ENCODE measurements around the gene PDYN.

PDYN gene

GRCh38 chr20:1946442-1946761 is 47.5 kb downstream of the PDYN start:
- ChIA-PET CTCF (no interaction called here), POLR2A (no interaction called here)
- DNase-seq (ENCODE audit: extremely low spot score), result no peak
- no peak for TF ChIP-seq FOXK2 (IDR thresholded peaks at IDR 0.05)
- no peak for TF ChIP-seq PKNOX1 (IDR thresholded peaks at IDR 0.05)
- no peak for TF ChIP-seq FOXM1 (IDR thresholded peaks at IDR 0.05; ENCODE audit: borderline replicate concordance)
- no peak for TF ChIP-seq CTBP1 (IDR thresholded peaks at IDR 0.05; ENCODE audit: borderline replicate concordance)
- TF ChIP-seq ELF4 (IDR thresholded peaks at IDR 0.05), result no peak
- TF ChIP-seq L3MBTL2 (conservative IDR thresholded peaks at IDR 0.05), result no peak
- no peak for TF ChIP-seq ARNT (IDR thresholded peaks at IDR 0.05)
- no peak for TF ChIP-seq HDGF (IDR thresholded peaks at IDR 0.05; ENCODE audit: borderline replicate concordance)
- TF ChIP-seq TARDBP (IDR thresholded peaks at IDR 0.05), result no peak
- no peak for TF ChIP-seq ZNF384 (IDR thresholded peaks at IDR 0.05)

GRCh38 chr20:1945660-1946059 is 48.2 kb downstream of the PDYN start:
- ChIA-PET POLR2A (no interaction called here), CTCF (no interaction called here)

GRCh38 chr20:1945134-1945618 is 48.7 kb downstream of the PDYN start:
- POLR2A ChIA-PET, result no interaction called here
- DNase-seq (ENCODE audit: extremely low spot score), result no peak
- CTCF ChIA-PET, result no interaction called here
- TF ChIP-seq CTBP1 (IDR thresholded peaks at IDR 0.05; ENCODE audit: borderline replicate concordance), result no peak
- no peak for TF ChIP-seq ARNT (IDR thresholded peaks at IDR 0.05)
- no peak for TF ChIP-seq SP1 (IDR thresholded peaks at IDR 0.05)
- no peak for TF ChIP-seq SUZ12 (IDR thresholded peaks at IDR 0.05)
- no peak for TF ChIP-seq FOXK2 (IDR thresholded peaks at IDR 0.05)
- no peak for TF ChIP-seq ELF4 (IDR thresholded peaks at IDR 0.05)
- TF ChIP-seq TARDBP (IDR thresholded peaks at IDR 0.05), result no peak
- TF ChIP-seq BHLHE40 (IDR thresholded peaks at IDR 0.05; ENCODE audit: borderline replicate concordance), result no peak
- no peak for TF ChIP-seq PKNOX1 (IDR thresholded peaks at IDR 0.05)
- no peak for TF ChIP-seq FOXA1 (IDR thresholded peaks at IDR 0.05)
- no peak for TF ChIP-seq ZNF384 (IDR thresholded peaks at IDR 0.05)
- no peak for TF ChIP-seq L3MBTL2 (conservative IDR thresholded peaks at IDR 0.05)
- no peak for TF ChIP-seq LEF1 (IDR thresholded peaks at IDR 0.05; ENCODE audit: borderline replicate concordance)

More at GRCh38 chr20:1945660-1946059, 48.2 kb downstream of the PDYN start:
- TF ChIP-seq ARNT (IDR thresholded peaks at IDR 0.05) (no peak), HDGF (IDR thresholded peaks at IDR 0.05; ENCODE audit: borderline replicate concordance) (no peak), PKNOX1 (IDR thresholded peaks at IDR 0.05) (no peak), ELF4 (IDR thresholded peaks at IDR 0.05) (no peak), BHLHE40 (IDR thresholded peaks at IDR 0.05; ENCODE audit: borderline replicate concordance) (no peak), SUZ12 (IDR thresholded peaks at IDR 0.05) (no peak), CTBP1 (IDR thresholded peaks at IDR 0.05; ENCODE audit: borderline replicate concordance) (no peak)
- DNase-seq (ENCODE audit: extremely low spot score), result no peak

- DNase-seq (ENCODE audit: extremely low spot score), result no peak
- CTCF ChIA-PET, result no interaction called here
- no peak for TF ChIP-seq CTBP1 (IDR thresholded peaks at IDR 0.05; ENCODE audit: borderline replicate concordance)
- no peak for TF ChIP-seq SP1 (IDR thresholded peaks at IDR 0.05)
- no peak for TF ChIP-seq TARDBP (IDR thresholded peaks at IDR 0.05)
- no peak for TF ChIP-seq L3MBTL2 (conservative IDR thresholded peaks at IDR 0.05)
- no peak for TF ChIP-seq PKNOX1 (IDR thresholded peaks at IDR 0.05)
- POLR2A ChIA-PET, result no interaction called here
Measured at GRCh38 chr20:1944345-1945091, 49.3 kb downstream of the PDYN start.

- no peak for TF ChIP-seq ARNT (IDR thresholded peaks at IDR 0.05)
- no peak for TF ChIP-seq LEF1 (IDR thresholded peaks at IDR 0.05; ENCODE audit: borderline replicate concordance)
- no peak for DNase-seq (ENCODE audit: extremely low spot score)
- ChIA-PET POLR2A (no interaction called here), CTCF (no interaction called here)
Measured at GRCh38 chr20:1943275-1944002, 50.4 kb downstream of the PDYN start.

- ChIA-PET POLR2A (no interaction called here), CTCF (no interaction called here)
- DNase-seq (ENCODE audit: extremely low spot score), result no peak
- TF ChIP-seq ELF4 (IDR thresholded peaks at IDR 0.05) (no peak), FOXK2 (IDR thresholded peaks at IDR 0.05) (no peak), SUZ12 (IDR thresholded peaks at IDR 0.05) (no peak), PKNOX1 (IDR thresholded peaks at IDR 0.05) (no peak), L3MBTL2 (conservative IDR thresholded peaks at IDR 0.05) (no peak), ZNF384 (IDR thresholded peaks at IDR 0.05) (no peak), HDGF (IDR thresholded peaks at IDR 0.05; ENCODE audit: borderline replicate concordance) (no peak), ARNT (IDR thresholded peaks at IDR 0.05) (no peak), SP1 (IDR thresholded peaks at IDR 0.05) (no peak), NFRKB (IDR thresholded peaks at IDR 0.05) (no peak), BHLHE40 (IDR thresholded peaks at IDR 0.05; ENCODE audit: borderline replicate concordance) (no peak), LEF1 (IDR thresholded peaks at IDR 0.05; ENCODE audit: borderline replicate concordance) (no peak), CTBP1 (IDR thresholded peaks at IDR 0.05; ENCODE audit: borderline replicate concordance) (no peak), TARDBP (IDR thresholded peaks at IDR 0.05) (no peak), FOXA1 (IDR thresholded peaks at IDR 0.05) (no peak), FOXM1 (IDR thresholded peaks at IDR 0.05; ENCODE audit: borderline replicate concordance) (no peak)
Measured at GRCh38 chr20:1942486-1943274, 51.2 kb downstream of the PDYN start.

Data from HEK293T (cell line).